SIG-M5 treated with dmso at 0.1 percent for 504 hours (cell line): ENCODE data around the gene MTM1.

Source experiments
- DNase-seq: peaks from one replicate; lab custom pipeline; 2025; ENCODE audit not compliant: unreplicated experiment; lab: John Stamatoyannopoulos, UW

Gene MTM1

DNA sequence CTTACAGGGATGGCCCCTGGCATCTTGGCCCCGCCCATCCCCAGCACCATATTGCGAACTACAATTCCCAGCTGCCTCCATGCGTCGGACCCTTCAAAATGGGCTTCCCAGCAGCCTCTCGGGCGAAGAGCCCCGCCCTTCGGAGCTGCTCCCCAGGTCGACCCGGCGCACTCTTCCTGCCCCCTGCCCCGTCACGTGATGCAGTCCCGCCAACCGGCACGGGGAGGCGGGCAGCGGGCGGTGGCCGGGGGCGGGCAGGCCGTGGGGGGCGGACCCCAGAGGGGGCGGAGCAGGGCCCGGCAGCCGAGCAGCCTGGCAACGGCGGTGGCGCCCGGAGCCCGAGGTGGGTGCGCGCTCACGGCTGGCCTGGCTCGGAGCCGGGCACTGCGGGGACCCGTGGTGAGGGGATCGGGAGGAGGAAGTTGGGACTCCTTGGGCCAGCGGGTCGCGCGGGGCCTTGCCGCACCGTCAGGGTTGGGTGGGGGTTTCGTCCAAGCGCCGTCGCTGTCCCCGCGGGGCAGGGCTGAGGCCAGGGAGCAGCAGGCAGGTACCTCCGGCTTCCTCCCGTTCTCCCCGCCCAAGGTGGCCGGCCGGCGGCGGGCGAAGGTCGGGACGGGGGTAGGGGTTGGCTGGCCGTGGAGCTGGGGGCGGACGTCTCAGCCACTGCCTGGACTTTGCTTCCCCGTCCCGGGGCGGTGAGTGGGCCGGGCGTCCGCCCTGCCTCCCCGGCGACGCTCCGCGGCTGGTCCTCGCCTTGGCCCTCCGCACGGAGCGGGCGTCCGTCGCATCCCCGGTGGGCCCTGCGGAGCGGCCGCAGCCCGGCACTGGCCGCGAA, at the start of gene MTM1:
Gene MTM1 (plus strand): TSS at position 302 of the 835 bp plus-strand sequence. CDS start 23,994 bp downstream, outside the sequence.
- peak; percentile 92 for DNase-seq

DNA sequence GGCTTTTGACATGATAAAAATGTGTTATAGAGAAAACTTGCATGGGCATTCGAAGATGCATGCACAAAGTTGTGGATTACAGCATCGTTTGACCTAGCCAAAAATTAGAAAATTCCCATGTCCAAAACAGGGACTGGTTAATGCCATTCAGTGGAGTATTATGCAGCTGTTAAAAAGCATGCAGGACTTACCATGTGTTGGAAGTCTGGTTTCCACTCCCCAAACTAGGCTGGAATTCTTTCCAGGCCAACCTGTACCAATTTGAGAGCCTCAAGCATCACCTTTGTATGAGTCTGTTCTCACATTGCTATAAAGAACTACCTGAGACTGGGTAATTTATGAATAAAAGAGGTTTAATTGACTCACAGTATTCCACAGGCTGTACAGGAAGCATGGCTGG, 45.9 kb upstream of the MTM1 start:
- DNase-seq = no peak

DNA sequence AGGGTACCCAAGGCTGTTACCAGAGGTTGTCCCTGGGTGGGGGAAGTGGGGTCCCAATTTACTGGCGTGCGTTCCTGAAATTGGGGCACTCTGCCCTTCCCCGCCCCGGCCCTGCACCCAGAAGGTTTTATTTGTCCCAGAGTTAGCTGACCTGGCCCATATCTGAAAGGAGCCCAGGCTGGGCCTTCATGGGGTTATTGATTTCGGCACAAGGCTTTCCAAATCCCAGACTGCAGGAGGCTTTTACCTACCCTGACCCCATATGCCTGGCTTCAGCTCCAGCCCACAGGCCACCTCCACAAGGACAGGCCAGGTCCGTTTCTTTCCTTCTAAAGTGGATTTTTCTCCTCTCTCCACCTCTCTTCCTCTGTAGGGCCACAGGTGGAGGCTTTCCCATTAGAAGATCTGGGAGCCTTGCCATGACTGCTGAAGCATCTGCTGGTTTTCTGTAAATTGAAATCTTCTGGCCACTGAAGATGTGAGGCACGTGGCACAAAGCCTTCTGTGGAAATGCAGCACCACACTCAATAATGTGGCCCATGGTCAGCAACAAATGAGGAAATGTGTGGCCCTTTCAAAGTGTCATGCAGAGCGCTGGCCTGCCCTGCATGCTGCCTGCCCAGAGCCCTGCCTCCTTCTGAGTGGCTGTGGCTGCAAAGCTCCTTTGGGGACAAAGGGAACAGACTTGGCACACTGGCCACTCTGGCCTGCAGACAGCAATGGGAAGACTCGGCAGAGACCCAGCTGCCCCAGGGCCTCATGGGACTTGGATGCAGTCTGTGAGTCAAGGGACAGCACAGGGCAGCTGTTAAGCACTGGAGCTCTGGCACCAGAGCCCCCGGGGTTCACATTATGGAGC, 43.1 kb upstream of the MTM1 start:
- no peak for DNase-seq

DNA sequence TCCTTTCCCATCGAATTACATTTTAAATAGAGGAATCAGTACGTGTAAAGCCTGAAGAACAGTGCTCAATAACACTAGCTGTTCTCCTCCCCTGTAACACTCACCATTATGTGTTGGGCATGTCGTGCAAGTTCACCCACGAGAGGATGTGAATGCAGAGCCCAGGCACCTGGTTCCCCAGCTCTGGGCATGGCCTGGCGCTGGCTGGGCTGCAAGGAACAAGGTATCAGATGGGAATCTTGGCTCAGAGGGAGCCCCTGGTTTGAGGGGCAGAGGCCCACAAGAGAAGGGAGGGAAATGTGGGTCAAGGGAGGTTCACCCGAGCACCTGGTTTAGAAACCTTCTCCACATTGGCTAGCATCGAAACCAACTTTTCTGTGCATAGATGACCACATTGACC, 41.7 kb upstream of the MTM1 start:
- no peak for DNase-seq

DNA sequence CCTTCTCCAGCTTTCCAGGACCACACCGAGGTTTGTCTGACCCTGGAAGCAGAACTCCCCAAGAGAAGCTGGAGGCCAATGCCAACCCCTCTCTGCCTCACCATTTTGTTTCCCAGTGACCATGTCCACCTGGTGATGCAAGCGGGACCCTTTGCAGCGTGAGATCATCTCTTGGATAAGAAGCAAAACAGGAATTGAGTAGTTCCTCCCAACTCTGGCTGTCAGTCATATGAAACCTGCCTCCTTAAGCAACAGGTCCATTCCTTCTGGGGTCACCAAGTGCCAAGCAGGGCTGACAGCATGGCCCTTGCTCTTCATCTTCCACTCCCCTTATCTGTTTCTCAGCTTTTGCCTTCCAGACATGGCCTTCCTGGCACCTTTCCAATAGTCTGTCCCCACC, 41.3 kb upstream of the MTM1 start:
- peak; percentile 5 for DNase-seq

DNA sequence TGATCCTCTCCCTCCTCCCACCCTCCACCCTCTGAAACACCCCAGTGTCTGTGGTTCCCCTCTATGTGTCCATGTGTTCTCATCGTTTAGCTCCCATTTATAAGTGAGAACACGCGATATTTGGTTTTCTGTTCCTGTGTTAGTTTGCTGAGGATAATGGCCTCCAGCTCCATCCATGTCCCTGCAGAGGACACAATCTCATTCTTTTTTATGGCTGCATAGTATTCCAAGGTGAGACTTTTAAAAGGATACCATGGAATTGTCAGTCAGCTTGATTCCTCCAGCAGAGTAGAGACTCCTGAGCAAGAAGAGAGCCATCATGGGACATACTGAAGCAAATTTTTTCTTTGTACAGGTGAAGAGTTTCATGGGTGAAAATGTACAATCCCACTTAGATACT, 38.8 kb upstream of the MTM1 start:
- DNase-seq = no peak

DNA sequence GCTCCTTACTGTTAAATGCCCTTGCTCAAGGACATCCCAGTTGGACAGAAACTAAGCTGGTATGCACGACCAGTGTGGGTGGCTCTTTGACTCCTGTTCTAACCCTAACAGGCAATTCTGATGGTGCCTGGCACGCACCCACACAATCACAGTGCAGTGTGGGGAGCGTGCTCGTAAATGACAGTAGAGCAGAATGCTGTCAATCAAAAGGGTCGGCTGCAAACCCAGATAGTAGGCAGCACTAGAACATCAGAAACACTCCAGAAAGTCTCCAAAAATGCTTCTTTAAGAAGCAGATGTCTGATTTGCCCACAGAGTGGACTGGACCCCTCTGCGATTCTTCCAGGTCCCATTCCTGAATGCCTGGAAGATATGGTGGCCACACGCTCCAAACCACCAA, 37.6 kb upstream of the MTM1 start:
- no peak for DNase-seq

DNA sequence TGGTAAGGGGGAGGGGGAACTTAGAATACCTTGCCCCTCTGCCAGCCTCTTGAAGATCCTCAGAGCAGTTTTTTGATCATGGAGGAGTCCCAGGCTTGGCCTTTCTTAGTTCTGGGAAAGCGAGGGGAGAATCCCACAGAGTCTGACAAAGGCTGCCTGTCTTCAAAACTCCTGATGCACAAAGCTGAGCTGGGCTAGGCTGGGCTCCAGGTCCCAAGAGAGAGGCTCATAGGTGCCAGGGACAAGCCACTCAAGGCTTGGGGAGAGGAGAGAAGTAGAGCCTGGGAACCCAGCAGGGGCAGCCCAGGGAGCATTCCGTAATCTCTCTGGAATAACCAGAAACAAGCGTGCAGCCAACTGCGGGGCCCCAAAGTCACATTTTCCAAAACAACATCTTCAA, 37.0 kb upstream of the MTM1 start:
- DNase-seq = no peak

DNA sequence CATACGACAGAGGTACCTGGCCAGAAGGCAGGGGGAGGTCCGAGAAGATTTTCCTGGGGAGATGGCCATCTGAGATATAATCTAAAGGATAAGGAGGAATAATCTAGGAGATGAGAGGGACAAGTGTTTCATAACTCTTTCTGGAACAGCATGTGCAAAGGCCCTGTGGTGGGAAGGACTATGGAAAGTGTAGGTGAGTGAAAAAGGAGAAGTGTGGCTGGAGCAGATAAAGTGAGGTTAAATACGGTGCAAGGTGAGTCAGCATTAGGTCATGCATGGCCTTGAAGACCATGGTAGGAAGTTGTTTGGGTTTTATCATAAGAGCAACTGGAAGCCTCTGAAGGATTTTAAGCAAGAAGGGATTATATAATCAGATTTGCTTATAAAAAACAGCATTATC, 34.6 kb upstream of the MTM1 start:
- DNase-seq = no peak

DNA sequence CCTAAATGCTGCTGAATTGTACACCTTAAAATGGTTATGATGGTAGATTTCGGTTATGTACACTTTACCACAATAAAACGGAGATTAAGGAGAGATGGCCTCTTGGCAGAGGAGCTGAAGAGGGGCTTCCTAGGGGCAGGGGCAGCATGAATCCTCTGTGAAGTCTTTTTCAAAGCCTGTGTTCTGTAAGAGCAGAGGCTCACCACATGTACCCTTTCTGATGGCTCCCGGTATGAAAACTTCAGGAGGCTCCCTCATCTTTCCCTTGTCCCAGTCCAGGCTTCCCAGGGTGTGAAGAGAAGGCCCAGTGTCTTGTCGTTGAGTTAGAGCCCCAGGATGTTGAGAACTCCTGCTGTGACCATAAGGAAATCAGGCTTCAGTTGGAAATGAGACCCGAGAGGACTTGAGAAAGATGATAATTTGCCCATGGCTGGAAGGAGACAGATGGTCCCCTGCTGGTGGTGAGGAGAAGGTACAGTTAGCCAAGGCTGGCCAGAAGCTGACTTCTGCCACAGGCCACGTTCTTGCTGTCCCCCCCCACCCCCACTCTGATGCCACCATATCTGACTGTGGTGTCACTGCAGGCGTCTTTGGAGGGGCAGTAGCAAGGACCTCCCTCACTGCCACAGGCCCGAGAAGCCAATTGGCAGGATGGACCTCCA, 31.8 kb upstream of the MTM1 start:
- no peak for DNase-seq

DNA sequence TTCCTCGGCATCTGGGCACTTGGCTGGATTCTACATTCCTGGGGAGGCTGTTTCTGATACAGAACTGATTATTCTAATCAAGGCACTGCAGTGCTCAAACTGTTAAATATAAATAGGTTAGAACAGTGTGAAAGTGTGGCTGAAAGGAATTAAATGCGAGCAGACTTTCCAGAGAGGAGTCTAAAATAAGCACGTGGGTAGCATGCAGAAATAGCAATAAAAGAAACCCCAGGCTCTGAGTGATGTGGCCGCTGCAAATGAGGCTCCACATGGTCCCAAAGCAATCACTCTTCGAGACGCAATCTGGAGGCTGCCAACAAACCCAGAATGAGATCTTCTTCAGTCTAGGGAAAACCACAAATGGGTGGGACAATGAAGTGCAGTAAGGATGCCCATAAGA, 30.6 kb upstream of the MTM1 start:
- no peak for DNase-seq

DNA sequence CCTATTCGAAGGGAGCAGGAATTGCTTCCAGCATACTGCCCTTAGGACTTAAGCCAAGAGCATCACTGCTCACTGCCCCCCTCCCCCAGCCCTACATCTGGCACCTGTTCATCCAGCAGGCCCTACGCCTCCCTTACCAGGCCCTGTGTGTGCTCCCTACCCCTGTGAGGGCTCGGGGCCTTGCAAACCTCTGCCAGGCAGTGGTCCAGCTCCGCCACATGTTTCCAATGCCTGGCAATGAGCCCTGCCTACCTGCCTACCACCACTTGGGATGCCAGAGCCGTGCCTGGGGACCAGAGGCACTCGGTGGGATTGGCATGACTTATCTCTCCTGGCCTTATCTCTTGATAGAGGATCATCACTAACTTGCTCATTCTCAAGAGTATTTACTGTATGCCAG, 27.5 kb upstream of the MTM1 start:
- DNase-seq = no peak

DNA sequence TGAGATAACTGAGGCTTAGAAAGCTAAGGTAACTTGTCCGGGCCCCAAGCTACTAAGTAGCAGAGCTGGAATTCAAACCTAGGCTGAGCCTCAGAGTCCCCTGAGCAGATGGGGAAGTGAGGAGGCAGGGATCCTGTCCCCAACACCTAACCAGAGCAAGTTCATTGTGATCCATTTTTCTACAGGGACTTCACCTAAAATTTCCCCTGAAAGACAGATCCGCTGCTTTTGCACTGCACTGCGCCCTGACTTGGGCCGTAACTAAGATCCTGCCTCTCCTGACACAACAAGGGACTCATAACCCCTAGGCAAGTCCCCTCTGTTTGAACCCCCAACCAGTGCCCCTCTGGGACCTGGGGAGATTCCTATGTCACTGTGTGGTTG, 25.6 kb upstream of the MTM1 start:
- no peak for DNase-seq

DNA sequence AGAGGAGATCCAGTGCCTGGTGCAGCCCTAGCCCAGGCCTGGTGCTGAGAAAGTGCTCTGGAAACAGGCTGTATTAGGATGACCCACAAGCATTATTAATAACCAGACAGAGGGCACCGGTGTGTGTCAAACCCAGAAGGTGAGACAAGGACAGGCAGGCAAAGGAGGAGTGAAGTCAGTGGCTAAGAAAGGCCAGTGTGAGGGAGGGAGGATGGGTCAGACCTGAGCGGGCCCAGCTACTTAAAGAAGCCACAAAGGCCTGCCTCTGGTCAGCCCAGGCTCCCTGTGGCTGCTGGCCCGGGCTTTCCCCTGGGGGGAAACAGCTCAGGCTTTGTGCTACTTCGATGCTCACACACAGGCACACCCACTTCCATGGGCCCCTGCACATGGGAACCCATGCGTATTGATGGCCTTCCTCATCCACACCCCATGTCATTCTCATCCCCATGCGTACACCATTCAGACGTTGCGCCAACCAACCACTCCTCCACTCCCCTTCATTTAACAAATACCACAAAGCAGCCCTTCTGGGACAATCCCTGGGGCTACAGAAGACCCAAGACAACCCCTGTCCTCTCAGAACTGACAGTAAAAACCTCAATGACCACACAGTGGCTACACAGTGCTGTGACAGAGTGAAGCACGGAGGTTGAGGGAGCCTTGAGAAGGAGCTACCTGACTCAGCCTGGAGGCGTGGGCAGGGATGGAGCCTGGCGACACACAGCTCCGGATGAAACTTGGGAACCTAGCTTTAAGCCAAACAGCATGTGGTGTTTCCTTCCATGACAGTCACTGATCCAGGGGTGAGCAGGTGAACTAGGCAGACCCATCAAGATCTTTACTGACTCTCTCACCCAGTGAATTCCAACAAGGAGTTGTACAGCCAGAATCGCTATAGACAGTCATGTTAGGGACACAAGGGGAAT, 24.9 kb upstream of the MTM1 start:
- no peak for DNase-seq

DNA sequence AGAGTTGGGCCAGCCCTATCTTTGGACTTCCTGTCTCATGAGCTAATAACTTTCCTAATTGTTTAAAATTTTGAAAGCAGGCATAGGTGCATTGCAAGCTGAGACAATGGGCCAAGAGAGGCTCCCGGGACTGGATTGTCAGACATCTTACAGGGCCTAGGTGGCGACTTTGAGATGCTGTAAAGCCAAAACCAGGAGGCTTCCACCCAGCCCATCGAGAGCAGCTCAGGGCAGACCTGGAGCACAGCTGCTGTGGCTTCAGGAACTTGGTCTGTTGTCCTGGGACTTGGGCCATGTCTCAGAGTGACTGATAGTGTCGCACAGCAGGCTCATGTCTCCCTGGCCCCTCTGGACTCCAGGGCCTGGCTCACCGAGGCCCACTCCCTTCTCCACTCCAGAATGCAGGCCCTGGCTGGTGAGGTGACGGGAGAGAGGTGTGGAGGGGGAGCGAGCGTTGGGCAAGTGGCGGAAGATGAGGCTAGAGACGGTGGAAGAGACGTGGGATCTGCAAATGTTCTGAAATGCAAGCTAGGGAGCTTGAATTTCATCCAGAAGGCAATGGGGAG, 24.1 kb upstream of the MTM1 start:
- DNase-seq = peak; percentile 18

DNA sequence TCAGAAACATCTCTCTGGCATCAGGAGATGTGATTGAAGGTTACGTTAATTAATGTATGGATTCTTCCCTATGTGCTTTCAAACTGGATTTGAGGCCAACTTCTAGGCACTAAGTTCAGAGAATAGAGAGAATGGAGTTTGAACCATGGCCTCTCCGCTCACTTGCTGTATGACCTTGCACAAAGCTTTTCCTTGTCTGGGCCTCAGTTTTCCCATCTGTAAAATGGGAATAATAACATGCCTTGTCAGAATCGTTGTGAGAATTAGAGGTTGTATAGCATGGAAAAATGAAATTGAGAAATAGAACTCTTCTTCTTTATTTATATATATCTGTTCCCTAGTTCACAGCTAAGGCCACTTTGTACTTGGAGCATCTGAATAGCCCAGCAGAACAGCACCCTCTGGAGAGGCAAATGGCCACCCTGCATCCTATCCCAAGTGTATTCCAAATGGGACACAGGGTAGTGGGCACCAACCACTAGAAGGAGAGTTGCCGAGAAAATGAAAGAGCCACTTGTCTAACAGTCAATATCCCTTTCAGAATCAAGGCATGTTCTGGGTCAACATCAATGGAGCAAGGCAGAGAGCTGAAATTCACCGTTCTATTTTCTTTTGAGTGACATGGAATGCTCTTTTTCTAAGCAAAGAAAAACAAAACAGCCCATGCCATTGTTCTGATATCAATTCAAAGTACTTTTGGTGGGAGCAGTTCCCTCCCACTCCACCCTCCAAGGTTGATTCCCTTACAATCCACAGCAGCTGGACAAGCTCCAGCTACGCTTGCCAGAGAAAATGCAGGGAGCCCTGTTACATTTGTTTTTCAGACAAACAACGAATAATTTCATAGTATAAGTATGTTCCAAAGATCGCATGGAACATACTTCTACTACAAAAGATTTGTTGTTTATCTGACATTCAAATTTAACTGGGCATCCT, 23.3 kb upstream of the MTM1 start:
- DNase-seq = no peak

DNA sequence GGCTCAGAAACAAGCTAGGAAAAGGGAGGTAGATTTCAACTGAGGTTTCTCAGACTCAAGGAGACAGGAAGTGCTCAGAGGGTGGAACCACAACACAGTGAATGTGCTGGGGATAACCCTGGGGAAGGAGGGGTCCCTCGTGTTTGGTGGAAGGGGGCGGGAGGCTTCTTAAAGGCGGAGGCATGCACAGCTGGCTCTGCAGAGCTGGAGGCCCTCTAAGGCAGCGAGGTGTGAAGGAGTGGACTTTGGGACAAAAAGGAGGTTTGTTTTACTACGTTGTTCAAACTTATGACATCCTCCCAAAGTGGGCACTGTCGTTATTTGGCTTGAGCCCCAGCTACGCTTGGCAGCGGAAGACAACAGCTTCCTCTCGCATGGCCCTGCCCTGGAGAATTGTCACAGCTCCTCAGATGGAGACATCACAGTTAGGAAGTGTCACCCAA, 21.7 kb upstream of the MTM1 start:
- DNase-seq = no peak

DNA sequence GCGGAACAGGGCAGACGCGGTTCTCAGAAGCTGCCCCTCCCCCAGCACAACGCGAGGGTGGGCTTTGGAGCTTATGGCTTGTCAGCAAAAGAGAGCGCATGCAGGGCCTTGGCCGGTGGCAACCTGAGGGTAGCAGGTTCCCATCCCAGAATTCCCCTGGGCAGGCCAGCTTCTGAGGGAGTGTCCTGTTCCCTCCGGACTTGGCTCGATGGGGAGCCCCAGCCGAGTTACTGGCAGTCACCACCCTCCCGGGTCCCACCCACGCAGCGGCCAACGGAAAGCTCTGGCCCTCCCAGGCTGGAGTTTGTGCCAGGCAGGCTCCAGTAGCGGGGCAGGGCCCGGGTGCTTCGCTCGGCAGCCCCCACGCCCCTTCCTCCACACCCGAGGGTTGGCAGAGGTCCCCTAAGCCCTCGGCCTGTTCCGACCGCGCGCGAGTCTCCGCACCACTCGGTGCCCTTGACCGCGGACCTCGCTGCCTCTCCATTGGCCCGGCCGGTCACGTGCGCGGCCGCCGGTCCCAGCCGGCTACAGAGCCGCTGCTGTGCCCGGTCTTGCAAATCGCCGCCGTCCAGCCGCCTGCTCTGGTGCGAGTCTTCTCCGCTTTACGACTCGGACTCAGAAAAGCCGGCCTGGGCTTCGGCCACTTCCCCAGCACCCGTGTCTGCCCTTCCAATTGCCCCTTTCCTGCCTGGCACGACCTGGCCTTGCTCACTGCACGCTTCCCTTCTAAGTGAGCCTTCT, 20.9 kb upstream of the MTM1 start:
- no peak for DNase-seq

DNA sequence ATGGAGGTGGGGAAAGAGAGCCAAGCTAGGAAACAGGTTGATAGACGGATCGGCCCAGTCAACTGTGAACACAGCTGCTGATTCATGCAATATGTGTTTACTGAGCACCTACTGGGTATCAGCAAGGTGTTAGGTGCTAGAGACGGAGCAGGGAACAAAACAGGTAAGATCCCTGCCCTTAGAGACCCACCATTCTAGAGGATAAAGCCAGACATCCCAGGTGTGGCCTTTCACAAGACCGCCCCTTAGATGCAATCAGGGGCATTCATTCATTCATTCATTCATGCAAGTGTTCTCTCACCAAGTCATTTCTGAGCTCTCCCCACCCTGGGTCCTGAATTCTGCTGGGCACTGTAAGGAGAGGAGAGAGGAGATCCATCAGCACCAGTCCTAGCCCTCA, 20.2 kb upstream of the MTM1 start:
- no peak for DNase-seq
